ENCODE data around the gene NDUFB8. TPM values are rescaled to one million over a fixed set of nuclear protein-coding genes. Genes with fewer than 3 reads are reported as not detected.

Gene NDUFB8
- total and polyA plus RNA-seq, 2 of the 4 experiments (the other 2 are of a cell fraction), result 99.1 to 265 TPM

GRCh38 chr10:100553929-100554328 lies 24.3 kb upstream of the NDUFB8 start:
- Histone ChIP-seq H2AFZ (replicated peaks; ENCODE audit: low read length, poor library complexity) (no peak overlapping the region), H3K9ac (ENCODE audit: low read depth, low read length) (no peak overlapping the region), H4K5ac (ENCODE audit: low read depth, low read length) (no peak overlapping the region), H3K4ac (ENCODE audit: low read depth, low read length) (no peak overlapping the region), H2BK5ac (ENCODE audit: low read depth, low read length, poor library complexity, severe bottlenecking) (no peak overlapping the region), H2AK9ac (replicated peaks; ENCODE audit: low read depth, low read length, poor library complexity) (no peak overlapping the region), H3K9me3 (ENCODE audit: control insufficient read depth, insufficient read depth, low read length) (no peaks in the 10 kb centered on the region), H3K4me3 (ENCODE audit: insufficient read depth, low read depth, low read length) (no peak overlapping the region), H3K4me1 (ENCODE audit: control insufficient read depth, insufficient read depth, low read length) (no peaks in the 10 kb centered on the region), H2BK20ac (ENCODE audit: low read depth, low read length) (no peak overlapping the region), H3K18ac (ENCODE audit: low read depth, low read length) (no peak overlapping the region), H3K9me1 (ENCODE audit: insufficient read depth, low read length) (peaks cover 3% of the 10 kb centered on the region; the same call in 1 of the 2 replicates), H3K36me3 (ENCODE audit: control insufficient read depth, insufficient read depth, low read length) (peaks cover 37% of the 10 kb centered on the region), H3K27me3 (ENCODE audit: control insufficient read depth, insufficient read depth, low read length) (no peaks in the 10 kb centered on the region), H3K27ac (ENCODE audit: insufficient read depth, low read length) (no peak overlapping the region), H2AK5ac (ENCODE audit: low read depth, low read length) (no peak overlapping the region), H3K79me1 (ENCODE audit: low read depth in 1 of 2, low read length in 2 of 2) (no peaks in the 10 kb centered on the region), H3K23ac (ENCODE audit: low read depth, low read length) (no peak overlapping the region), H4K20me1 (ENCODE audit: insufficient read depth, low read length) (0 out of 2 replicates have a peak, but pooled peaks cover 3% of the 10 kb centered on the region), H3K14ac (replicated peaks; ENCODE audit: low read depth, low read length) (no peak overlapping the region), H3K4me2 (ENCODE audit: low read depth, low read length) (no peak overlapping the region), H3K56ac (ENCODE audit: extremely low read depth, insufficient read depth, low read length) (no peak overlapping the region), H2BK120ac (ENCODE audit: low read depth, low read length) (no peak overlapping the region), H2BK15ac (ENCODE audit: low read depth, low read length) (no peak overlapping the region), H4K91ac (ENCODE audit: insufficient read depth, low read depth, low read length) (no peak overlapping the region), H4K8ac (ENCODE audit: low read depth in 2 of 2, low read length in 2 of 2) (no peak overlapping the region)
- no TSS peak for BruUV-seq (replicated peaks)
- in situ Hi-C loops (cut with MboI; ENCODE audit: low sequenced_read_pairs), result no loop called here
- ChIA-PET POLR2A (ENCODE audit: unreplicated experiment) (no interaction called here), CTCF (no interaction called here)
- intact Hi-C loops (cut with micrococcal nuclease), result no loop called here
- DNase-seq (no peak), ATAC-seq (ENCODE audit: low read depth) (no peak)
- dilution Hi-C loops (cut with HindIII; ENCODE audit: low sequenced_read_pairs, unreplicated experiment), result no loop called here
- no peak for TF ChIP-seq USF2 (IDR thresholded peaks at IDR 0.05; ENCODE audit: low read depth, low read length)
- TF ChIP-seq NFE2L2 (IDR thresholded peaks at IDR 0.05; ENCODE audit: low read depth, low read length), result no peak
- no peak for TF ChIP-seq CEBPB (IDR thresholded peaks at IDR 0.05; ENCODE audit: low read depth, low read length)
- no peak for TF ChIP-seq CHD1 (IDR thresholded peaks at IDR 0.05; ENCODE audit: low read depth, low read length)
- no peak for TF ChIP-seq MAZ (IDR thresholded peaks at IDR 0.05; ENCODE audit: borderline replicate concordance, low read depth, low read length)
- TF ChIP-seq MAFK (IDR thresholded peaks at IDR 0.05; ENCODE audit: low read depth, low read length), result no peak
- no peak for TF ChIP-seq CTCF (conservative IDR thresholded peaks at IDR 0.05; ENCODE audit: low read depth, low read length)
- TF ChIP-seq, protein P1, sequence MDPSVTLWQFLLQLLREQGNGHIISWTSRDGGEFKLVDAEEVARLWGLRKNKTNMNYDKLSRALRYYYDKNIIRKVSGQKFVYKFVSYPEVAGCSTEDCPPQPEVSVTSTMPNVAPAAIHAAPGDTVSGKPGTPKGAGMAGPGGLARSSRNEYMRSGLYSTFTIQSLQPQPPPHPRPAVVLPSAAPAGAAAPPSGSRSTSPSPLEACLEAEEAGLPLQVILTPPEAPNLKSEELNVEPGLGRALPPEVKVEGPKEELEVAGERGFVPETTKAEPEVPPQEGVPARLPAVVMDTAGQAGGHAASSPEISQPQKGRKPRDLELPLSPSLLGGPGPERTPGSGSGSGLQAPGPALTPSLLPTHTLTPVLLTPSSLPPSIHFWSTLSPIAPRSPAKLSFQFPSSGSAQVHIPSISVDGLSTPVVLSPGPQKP (IDR thresholded peaks at IDR 0.05; ENCODE audit: borderline replicate concordance, low read depth, low read length), result no peak
- TF ChIP-seq FOS (IDR thresholded peaks at IDR 0.05; ENCODE audit: low read depth, low read length), result no peak
- no peak for TF ChIP-seq BHLHE40 (IDR thresholded peaks at IDR 0.05; ENCODE audit: low read depth, low read length)
- no peak for TF ChIP-seq RFX5 (IDR thresholded peaks at IDR 0.05; ENCODE audit: low read depth, low read length)
- no peak for TF ChIP-seq RCOR1 (IDR thresholded peaks at IDR 0.05; ENCODE audit: insufficient replicate concordance, low read length)
- TF ChIP-seq MXI1 (IDR thresholded peaks at IDR 0.05; ENCODE audit: borderline replicate concordance, low read depth, low read length), result no peak
- no CpG with 5 or more reads among the region's 3 CpGs for WGBS, 2 experiments (ENCODE audit: extremely low coverage in 2 of 2, insufficient read length in 1 of 2)

Data from IMR-90 (cell line).